ENCODE data around the gene DESI2.

DESI2 gene

DNA sequence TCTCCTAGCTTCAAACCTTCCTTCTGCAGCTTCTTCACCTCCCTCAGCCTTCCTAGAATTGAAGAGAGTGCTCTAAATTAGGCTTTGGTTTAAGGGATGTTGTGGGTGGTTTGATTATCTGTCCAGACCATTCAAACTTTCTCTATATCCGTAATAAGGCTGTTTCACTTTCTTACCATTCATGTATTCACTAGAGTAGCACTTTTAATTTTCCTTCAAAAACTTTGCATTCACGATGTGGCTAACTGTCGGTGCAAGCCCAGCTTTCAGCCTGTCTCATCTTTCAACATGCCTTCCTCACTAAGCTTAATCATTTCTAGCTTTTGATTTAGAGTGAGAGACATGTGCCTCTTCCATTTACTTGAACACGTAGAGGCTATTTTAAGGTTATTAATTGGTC is 26.2 kb upstream of the DESI2 start:
- TF ChIP-seq CTCF (IDR thresholded peaks at IDR 0.05; ENCODE audit: low read depth, low read length, missing control alignments): no peak
- H3K4me3 ChIP-seq (ENCODE audit: low read depth, low read length): no peak overlapping the region
- no peak for DNase-seq (ENCODE audit: low read depth)

DNA sequence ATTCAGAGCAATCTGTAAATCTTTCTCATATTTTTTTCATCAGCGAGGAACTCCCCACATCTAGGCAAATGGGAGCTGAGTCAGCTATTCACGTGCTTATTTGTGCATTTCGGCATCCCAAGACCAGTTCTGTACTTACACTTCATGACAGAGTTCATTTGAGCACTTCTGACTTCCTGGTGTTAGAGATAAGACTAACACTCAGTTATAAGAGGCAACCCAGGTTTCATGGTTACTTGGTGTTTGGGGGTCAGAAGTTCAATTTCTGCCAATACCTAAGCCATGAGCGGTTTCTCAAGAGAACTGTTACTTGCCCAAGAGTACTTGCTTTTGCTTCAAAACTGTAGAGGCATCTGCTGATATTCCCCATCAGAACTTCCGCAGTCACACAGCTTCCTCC is 24.1 kb upstream of the DESI2 start:
- H3K4me3 ChIP-seq (ENCODE audit: low read depth, low read length): no peak overlapping the region
- no peak for DNase-seq (ENCODE audit: low read depth)
- no peak for TF ChIP-seq CTCF (IDR thresholded peaks at IDR 0.05; ENCODE audit: low read depth, low read length, missing control alignments)

GRCh38 chr1:244633140-244633539 is 19.8 kb upstream of the DESI2 start:
- H3K4me3 ChIP-seq (ENCODE audit: low read depth, low read length): no peak overlapping the region
- no peak for TF ChIP-seq CTCF (IDR thresholded peaks at IDR 0.05; ENCODE audit: low read depth, low read length, missing control alignments)
- no peak for DNase-seq (ENCODE audit: low read depth)

DNA sequence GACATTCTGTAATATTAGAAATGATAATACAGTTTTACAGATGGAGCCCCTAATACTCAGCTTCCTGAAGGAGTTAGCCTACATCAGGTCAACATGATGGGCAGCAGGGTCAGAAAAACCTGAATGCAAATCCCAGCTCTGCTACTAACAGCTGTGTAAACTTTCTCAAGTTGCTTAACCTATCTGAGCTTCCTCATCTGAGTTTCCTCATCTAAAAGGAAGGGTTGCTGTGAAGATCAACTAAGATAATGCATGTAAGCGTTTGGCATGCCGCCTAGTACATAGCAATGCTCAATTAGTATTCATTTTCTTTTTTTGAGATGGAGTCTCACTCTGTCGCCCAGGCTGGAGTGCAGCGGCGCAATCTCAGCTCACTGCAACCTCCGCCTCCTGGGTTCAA is 18.4 kb upstream of the DESI2 start:
- TF ChIP-seq CTCF (IDR thresholded peaks at IDR 0.05; ENCODE audit: low read depth, low read length, missing control alignments): no peak
- no peak overlapping the region for H3K4me3 ChIP-seq (ENCODE audit: low read depth, low read length)
- DNase-seq (ENCODE audit: low read depth): no peak

DNA sequence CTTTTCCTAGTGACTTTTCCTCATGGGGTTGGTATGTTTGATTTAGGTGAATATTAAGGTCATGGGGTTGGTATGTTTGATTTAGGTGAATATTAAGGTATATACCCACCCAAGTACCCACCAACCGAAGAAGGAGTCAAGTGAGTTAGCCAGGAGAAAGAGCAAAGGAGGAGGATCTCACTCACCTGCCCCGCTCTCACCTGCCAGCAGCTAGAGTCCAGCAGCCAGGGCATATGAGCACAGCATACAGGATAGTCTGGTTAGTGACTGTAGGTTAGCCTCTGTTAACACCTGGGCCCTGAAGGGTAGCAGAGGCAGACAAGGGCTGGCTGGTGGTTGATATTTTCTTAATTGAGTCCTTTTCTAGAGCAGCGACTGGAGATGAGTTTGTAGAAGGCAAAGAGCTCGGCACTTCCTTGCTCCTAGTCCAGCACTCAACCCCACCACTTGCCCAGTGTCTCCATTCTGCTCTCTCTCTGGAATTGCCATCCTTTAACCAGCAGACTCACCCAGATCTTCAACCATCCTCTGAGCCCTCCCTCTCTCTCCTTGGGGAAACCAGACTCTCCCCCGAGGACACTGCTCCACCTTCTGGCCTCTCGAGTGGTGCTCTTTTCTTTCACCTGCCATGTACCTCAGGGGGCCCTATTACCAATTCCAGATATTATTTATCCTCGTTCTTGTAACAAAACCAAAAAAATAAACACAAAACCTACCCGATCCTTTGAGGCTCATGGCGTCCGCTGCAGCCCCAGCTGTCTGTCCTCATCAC is 16.3 kb upstream of the DESI2 start:
- DNase-seq (ENCODE audit: low read depth): no peak
- no peak for TF ChIP-seq CTCF (IDR thresholded peaks at IDR 0.05; ENCODE audit: low read depth, low read length, missing control alignments)

DNA sequence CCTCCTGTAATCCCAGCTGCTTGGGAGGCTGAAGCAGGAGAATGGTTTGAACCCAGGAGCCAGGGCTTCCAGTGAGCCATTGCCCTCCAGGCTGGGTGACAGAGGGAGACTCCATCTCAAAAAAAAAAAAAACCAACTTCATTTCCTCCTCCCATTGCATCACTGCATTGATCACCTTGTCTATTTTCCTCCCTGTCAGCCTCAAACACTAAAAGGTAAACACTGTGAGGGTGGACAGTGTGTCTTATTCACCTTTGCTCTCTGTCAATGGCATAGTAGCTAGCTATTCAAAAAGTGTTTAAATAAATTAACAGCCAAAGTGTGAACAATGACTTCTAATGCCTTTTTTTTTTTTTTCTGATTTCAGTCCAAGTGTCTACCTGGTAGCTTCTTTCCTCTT is 13.4 kb upstream of the DESI2 start:
- no peak overlapping the region for H3K4me3 ChIP-seq (ENCODE audit: low read depth, low read length)
- DNase-seq (ENCODE audit: low read depth): no peak
- TF ChIP-seq CTCF (IDR thresholded peaks at IDR 0.05; ENCODE audit: low read depth, low read length, missing control alignments): no peak

More for the DNA sequence above, 16.3 kb upstream of the DESI2 start:
- H3K4me3 ChIP-seq (ENCODE audit: low read depth, low read length): no peak overlapping the region

DNA sequence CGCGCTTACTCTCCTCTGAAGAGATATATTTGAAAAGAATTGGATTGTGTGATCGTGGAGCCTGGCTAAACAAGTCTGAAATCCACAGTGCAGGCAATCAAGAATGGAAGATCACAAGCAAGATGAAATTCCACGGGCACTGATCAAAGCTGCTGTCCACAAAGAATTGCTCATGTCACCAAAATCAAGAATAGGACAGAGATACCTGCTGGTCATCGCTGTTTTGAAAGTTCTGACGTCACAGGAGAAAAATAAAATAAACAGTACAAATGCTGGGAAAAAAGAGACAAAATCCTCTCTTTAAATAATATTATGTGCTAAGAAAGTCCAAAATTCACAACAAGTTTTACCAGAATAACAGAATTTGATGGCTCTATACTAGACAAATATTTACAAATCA is 12.0 kb upstream of the DESI2 start:
- DNase-seq (ENCODE audit: low read depth): no peak
- no peak for TF ChIP-seq CTCF (IDR thresholded peaks at IDR 0.05; ENCODE audit: low read depth, low read length, missing control alignments)

More for the DNA sequence above, 12.0 kb upstream of the DESI2 start:
- no peak overlapping the region for H3K4me3 ChIP-seq (ENCODE audit: low read depth, low read length)

All from GM12864 (cell line).